Liver (tissue), 9 donors: ENCODE data around the gene CFAP97. TPM values are rescaled to one million over a fixed set of nuclear protein-coding genes. Genes with fewer than 3 reads are reported as not detected.
"Not testable (repeated sequence)": the region's sequence is repeated elsewhere in the genome, so short reads cannot be mapped to it uniquely, and the experiment has no call there.

Experiments used
- DNase-seq: peaks from one replicate; pipeline ENCODE4 v3.0.0-alpha.2; 2017; ENCODE audit warnings: low spot score
- H3K27ac ChIP-seq, 2 donors: one replicate each; pipeline ENCODE4 v1.7.0; 2013; ENCODE audit warnings: inconsistent platforms in 2 of 2, low read length in 2 of 2, control low read depth in 1 of 2, low read depth in 1 of 2, mild to moderate bottlenecking in 1 of 2
- H3K27me3 ChIP-seq, 4 donors: one replicate each; pipeline versions ENCODE4 v1.6.1 to v1.7.0; 2013; ENCODE audit warnings: low read length in 3 of 4, inconsistent platforms in 1 of 4, mild to moderate bottlenecking in 1 of 4, moderate library complexity in 1 of 4; ENCODE audit not compliant: control insufficient read depth in 4 of 4, insufficient read depth in 4 of 4
- H3K36me3 ChIP-seq, 4 donors: one replicate each; pipeline versions ENCODE4 v1.6.1 to v1.7.0; 2013; ENCODE audit warnings: low read length in 3 of 4, mild to moderate bottlenecking in 3 of 4, low read depth in 1 of 4, moderate library complexity in 1 of 4; ENCODE audit not compliant: control insufficient read depth in 4 of 4, insufficient read depth in 3 of 4
- H3K4me1 ChIP-seq, 4 donors: one replicate each; pipeline versions ENCODE4 v1.6.1 to v1.7.0; 2013; ENCODE audit warnings: low read length in 3 of 4, mild to moderate bottlenecking in 3 of 4, moderate library complexity in 1 of 4; ENCODE audit not compliant: control insufficient read depth in 4 of 4, insufficient read depth in 4 of 4
- H3K4me3 ChIP-seq, 3 donors: one replicate each; pipeline versions ENCODE4 v1.6.1 to v1.7.0; 2013; ENCODE audit warnings: low read length in 3 of 3, control low read depth in 1 of 3, low read depth in 1 of 3, mild to moderate bottlenecking in 1 of 3
- H3K9ac ChIP-seq, 2 donors: one replicate each; pipeline ENCODE4 v1.7.0; 2013; ENCODE audit warnings: low read length in 2 of 2, mild to moderate bottlenecking in 2 of 2, moderate library complexity in 2 of 2, control low read depth in 1 of 2, low read depth in 1 of 2
- H3K9me3 ChIP-seq, 4 donors: one replicate each; pipeline versions ENCODE4 v1.6.1 to v1.7.0; 2013; ENCODE audit warnings: low read length in 3 of 4; ENCODE audit not compliant: control insufficient read depth in 4 of 4
- CTCF ChIP-seq: fragments of 150-350 bp; IDR thresholded peaks from 2 replicates; pipeline ENCODE4 v1.5.1; 2017; ENCODE audit warnings: improper control_type of control experiment, low read depth, low read length; ENCODE audit not compliant: missing input control
- EGR1 ChIP-seq, 2 donors: IDR thresholded peaks; 2 replicates each; pipeline ENCODE4 v1.6.1; 2016 to 2018; ENCODE audit warnings: antibody characterized with exemption in 2 of 2, low read depth in 2 of 2
- FOXA1 ChIP-seq: IDR thresholded peaks from 2 replicates; pipeline ENCODE4 v1.6.1; 2016; ENCODE audit warnings: antibody characterized with exemption
- FOXA2 ChIP-seq: IDR thresholded peaks from 2 replicates; pipeline ENCODE4 v1.6.1; 2016; ENCODE audit warnings: antibody characterized with exemption
- GABPA ChIP-seq, 2 donors: IDR thresholded peaks in 1 of 2; conservative IDR thresholded peaks in 1 of 2; 2 replicates each; pipeline ENCODE4 v1.6.1; 2016; ENCODE audit warnings: antibody characterized with exemption in 2 of 2, mild to moderate bottlenecking in 1 of 2, moderate library complexity in 1 of 2
- HNF4A ChIP-seq, 2 donors: conservative IDR thresholded peaks; 2 replicates each; pipeline ENCODE4 v1.6.1; 2016; ENCODE audit warnings: antibody characterized with exemption in 2 of 2, mild to moderate bottlenecking in 2 of 2
- JUND ChIP-seq, 2 donors: IDR thresholded peaks; 2 replicates each; pipeline ENCODE4 v1.6.1; 2016; ENCODE audit warnings: antibody characterized with exemption in 2 of 2
- MAX ChIP-seq: IDR thresholded peaks from 2 replicates; pipeline ENCODE4 v1.6.1; 2016; ENCODE audit warnings: antibody characterized with exemption
- RAD21 ChIP-seq, 2 donors: IDR thresholded peaks; 2 replicates each; pipeline ENCODE4 v1.6.1; 2016; ENCODE audit warnings: antibody characterized with exemption in 2 of 2, mild to moderate bottlenecking in 2 of 2
- REST ChIP-seq: IDR thresholded peaks from 2 replicates; pipeline ENCODE4 v1.6.1; 2016; ENCODE audit warnings: antibody characterized with exemption, mild to moderate bottlenecking
- SP1 ChIP-seq: IDR thresholded peaks from 2 replicates; pipeline ENCODE4 v1.6.1; 2018; ENCODE audit warnings: antibody characterized with exemption, mild to moderate bottlenecking
- ZBTB33 ChIP-seq: IDR thresholded peaks from 2 replicates; pipeline ENCODE4 v1.6.1; 2016; ENCODE audit warnings: antibody characterized with exemption
- WGBS: extraction: QIAGEN DNeasy Blood & Tissue Kit; methylation state at CpG from one replicate; pipeline ENCODE4 v1.1.7; 2013; 5-methylcytosine and 5-hydroxymethylcytosine counted together
- polyA plus RNA-seq, 2 donors: library from polyadenylated mRNA; stranded (reverse) in 1 of 2; unstranded in 1 of 2; fragments of 200-250 nt in 1 of 2; fragments of >200 nt in 1 of 2; fragmentation: Nextera tagmentation in 1 of 2; extraction: Ambion mirVana in 1 of 2; gene quantifications; one replicate each; pipeline versions ENCODE4 v1.2.1 to v1.2.3, GENCODE V29; 2013 to 2015
- total RNA-seq, 2 donors: library from RNA; depleted of rRNA; stranded (reverse); fragments of >200 nt; gene quantifications; one replicate each; pipeline ENCODE4 v1.2.3, GENCODE V29; 2014
- donor health status: healthy.
- donor health status: healthy.
- donor health status: healthy.
- donor health status: healthy.
- donor health status: healthy.

The CFAP97 gene
- total and polyA plus RNA-seq, 4 donors = 7.5 to 30.9 (median 18.7) TPM

GRCh38 chr4:185120631-185120946, 83.2 kb downstream of the CFAP97 start:
- H3K36me3 ChIP-seq = no peaks in the 10 kb centered on the region
- no peaks in the 10 kb centered on the region for H3K27me3 ChIP-seq
- no peak overlapping the region for H3K27ac ChIP-seq
- H3K4me3 ChIP-seq = no peak overlapping the region
- DNase-seq = no peak
- no peak for TF ChIP-seq FOXA2
- no peak for TF ChIP-seq GABPA (IDR thresholded peaks at IDR 0.05 in 1 of 2, conservative IDR thresholded peaks at IDR 0.05 in 1 of 2)
- no peak for TF ChIP-seq FOXA1
- no peak for TF ChIP-seq REST
- TF ChIP-seq ZBTB33 = no peak
- no peak for TF ChIP-seq CTCF
- no peak for TF ChIP-seq MAX
- no peak for TF ChIP-seq SP1
- TF ChIP-seq RAD21 (IDR thresholded peaks at IDR 0.05) = no peak
- 88% methylated on average over 6 of the region's 6 CpGs for WGBS
- no peak overlapping the region for H3K9ac ChIP-seq
- H3K4me1 ChIP-seq = peaks cover 0 to 3% (median 1%) of the 10 kb centered on the region in 4 donors
- no peaks in the 10 kb centered on the region for H3K9me3 ChIP-seq

- no peak overlapping the region for H3K4me3 ChIP-seq
- DNase-seq = no peak
- WGBS = 85% methylated on average over 3 of the region's 3 CpGs
Observed at GRCh38 chr4:185119927-185120630, 83.7 kb downstream of the CFAP97 start.

GRCh38 chr4:185119467-185119866, 84.3 kb downstream of the CFAP97 start:
- not testable (repeated sequence) for H3K4me3 ChIP-seq, H3K27ac ChIP-seq, H3K36me3 ChIP-seq, H3K4me1 ChIP-seq, DNase-seq, H3K27me3 ChIP-seq, H3K9me3 ChIP-seq, H3K9ac ChIP-seq
- WGBS = 88% methylated on average over 5 of the region's 5 CpGs

More at GRCh38 chr4:185119927-185120630, 83.7 kb downstream of the CFAP97 start:
- no peaks in the 10 kb centered on the region for H3K36me3 ChIP-seq
- no peaks in the 10 kb centered on the region for H3K27me3 ChIP-seq
- H3K9me3 ChIP-seq = no peaks in the 10 kb centered on the region
- TF ChIP-seq FOXA1 (no peak), EGR1 (IDR thresholded peaks at IDR 0.05; ENCODE audit: low read depth in 2 of 2) (no peak), CTCF (no peak), HNF4A (conservative IDR thresholded peaks at IDR 0.05) (no peak), JUND (IDR thresholded peaks at IDR 0.05) (no peak)
- H3K27ac ChIP-seq = no peak overlapping the region
- no peak overlapping the region for H3K9ac ChIP-seq
- peaks cover 0 to 3% (median 1%) of the 10 kb centered on the region in 4 donors for H3K4me1 ChIP-seq
